ENCODE measurements around the gene RPS6KC1.

The RPS6KC1 gene

GRCh38 chr1:213065800-213066199 is 14.8 kb downstream of the RPS6KC1 start:
- no peak overlapping the region for H4K91ac ChIP-seq (ENCODE audit: low read depth, low read length)
- no peaks in the 10 kb centered on the region for H3K27me3 ChIP-seq (ENCODE audit: insufficient read depth, low read length)
- no peak overlapping the region for H3K14ac ChIP-seq (ENCODE audit: low read length)
- no peaks in the 10 kb centered on the region for H3K4me1 ChIP-seq (ENCODE audit: control insufficient read depth in 1 of 2, insufficient read depth in 2 of 2, low read length in 2 of 2)
- no peak overlapping the region for H3K4me3 ChIP-seq (ENCODE audit: low read depth, low read length)
- H3K79me2 ChIP-seq (ENCODE audit: control insufficient read depth, insufficient read depth, low read length, poor library complexity), result no peaks in the 10 kb centered on the region
- H2BK120ac ChIP-seq (ENCODE audit: insufficient read depth, low read length, poor library complexity), result no peak overlapping the region
- no peak overlapping the region for H4K12ac ChIP-seq (ENCODE audit: low read depth, low read length)
- H2BK5ac ChIP-seq (ENCODE audit: low read depth, low read length, poor library complexity), result no peak overlapping the region
- WGBS (ENCODE audit: extremely low coverage, insufficient coverage, insufficient read length), result no CpG with 5 or more reads among the region's 5 CpGs
- no peak for DNase-seq
- no peak overlapping the region for H3K23ac ChIP-seq (ENCODE audit: low read length)
- no peak overlapping the region for H3K18ac ChIP-seq (ENCODE audit: low read length)
- H2BK12ac ChIP-seq (ENCODE audit: low read length), result no peak overlapping the region
- H3K27ac ChIP-seq (ENCODE audit: low read depth, low read length), result no peak overlapping the region
- no peaks in the 10 kb centered on the region for H3K9me3 ChIP-seq (ENCODE audit: insufficient read depth, low read depth, low read length)
- no peak overlapping the region for H3K9ac ChIP-seq (ENCODE audit: low read length)
- H4K8ac ChIP-seq (ENCODE audit: low read depth, low read length), result no peak overlapping the region
- H2AFZ ChIP-seq (ENCODE audit: insufficient read depth, low read length, poor library complexity), result no peak overlapping the region
- peaks cover 0 to 2% of the 10 kb centered on the region in 2 experiments for H3K36me3 ChIP-seq (ENCODE audit: control insufficient read depth in 1 of 2, insufficient read depth in 2 of 2, low read length in 2 of 2)
- H2AK5ac ChIP-seq (ENCODE audit: low read length), result no peak overlapping the region
- H3K4ac ChIP-seq (ENCODE audit: low read depth, low read length), result no peak overlapping the region
- H3K79me1 ChIP-seq (ENCODE audit: low read length), result no peaks in the 10 kb centered on the region
- H3K4me2 ChIP-seq (ENCODE audit: low read length), result no peak overlapping the region

GRCh38 chr1:213066363-213066762 is 15.3 kb downstream of the RPS6KC1 start:
- no peaks in the 10 kb centered on the region for H3K27me3 ChIP-seq (ENCODE audit: insufficient read depth, low read length)
- no peak overlapping the region for H2BK5ac ChIP-seq (ENCODE audit: low read depth, low read length, poor library complexity)
- no peaks in the 10 kb centered on the region for H3K79me1 ChIP-seq (ENCODE audit: low read length)
- peaks cover 0 to 2% of the 10 kb centered on the region in 2 experiments for H3K36me3 ChIP-seq (ENCODE audit: control insufficient read depth in 1 of 2, insufficient read depth in 2 of 2, low read length in 2 of 2)
- no peak overlapping the region for H2BK12ac ChIP-seq (ENCODE audit: low read length)
- H3K9ac ChIP-seq (ENCODE audit: low read length), result no peak overlapping the region
- no peak overlapping the region for H2AK5ac ChIP-seq (ENCODE audit: low read length)
- no peak overlapping the region for H3K4me2 ChIP-seq (ENCODE audit: low read length)
- no CpG with 5 or more reads among the region's 2 CpGs for WGBS (ENCODE audit: extremely low coverage, insufficient coverage, insufficient read length)
- no peak overlapping the region for H3K4me3 ChIP-seq (ENCODE audit: low read depth, low read length)
- H3K23ac ChIP-seq (ENCODE audit: low read length), result no peak overlapping the region
- no peaks in the 10 kb centered on the region for H3K4me1 ChIP-seq (ENCODE audit: control insufficient read depth in 1 of 2, insufficient read depth in 2 of 2, low read length in 2 of 2)
- no peaks in the 10 kb centered on the region for H3K9me3 ChIP-seq (ENCODE audit: insufficient read depth, low read depth, low read length)
- no peak overlapping the region for H2BK120ac ChIP-seq (ENCODE audit: insufficient read depth, low read length, poor library complexity)
- H4K8ac ChIP-seq (ENCODE audit: low read depth, low read length), result no peak overlapping the region
- no peak overlapping the region for H3K4ac ChIP-seq (ENCODE audit: low read depth, low read length)
- no peak for DNase-seq
- H4K12ac ChIP-seq (ENCODE audit: low read depth, low read length), result no peak overlapping the region
- no peak overlapping the region for H3K14ac ChIP-seq (ENCODE audit: low read length)
- H3K18ac ChIP-seq (ENCODE audit: low read length), result no peak overlapping the region
- no peak overlapping the region for H4K91ac ChIP-seq (ENCODE audit: low read depth, low read length)
- no peak overlapping the region for H3K27ac ChIP-seq (ENCODE audit: low read depth, low read length)
- no peak overlapping the region for H2AFZ ChIP-seq (ENCODE audit: insufficient read depth, low read length, poor library complexity)
- no peaks in the 10 kb centered on the region for H3K79me2 ChIP-seq (ENCODE audit: control insufficient read depth, insufficient read depth, low read length, poor library complexity)

- no peak overlapping the region for H3K27ac ChIP-seq (ENCODE audit: low read depth, low read length)
- no peak overlapping the region for H2AFZ ChIP-seq (ENCODE audit: insufficient read depth, low read length, poor library complexity)
- no peak overlapping the region for H2BK5ac ChIP-seq (ENCODE audit: low read depth, low read length, poor library complexity)
- no peak overlapping the region for H3K18ac ChIP-seq (ENCODE audit: low read length)
- no peak overlapping the region for H3K4ac ChIP-seq (ENCODE audit: low read depth, low read length)
- peaks cover 0 to 2% of the 10 kb centered on the region in 2 experiments for H3K36me3 ChIP-seq (ENCODE audit: control insufficient read depth in 1 of 2, insufficient read depth in 2 of 2, low read length in 2 of 2)
- no peaks in the 10 kb centered on the region for H3K9me3 ChIP-seq (ENCODE audit: insufficient read depth, low read depth, low read length)
- no peaks in the 10 kb centered on the region for H3K79me1 ChIP-seq (ENCODE audit: low read length)
- DNase-seq, result no peak
- no peak overlapping the region for H2BK12ac ChIP-seq (ENCODE audit: low read length)
- no peak overlapping the region for H3K23ac ChIP-seq (ENCODE audit: low read length)
- H3K4me3 ChIP-seq (ENCODE audit: low read depth, low read length), result no peak overlapping the region
- no peak overlapping the region for H4K12ac ChIP-seq (ENCODE audit: low read depth, low read length)
- no peak overlapping the region for H3K9ac ChIP-seq (ENCODE audit: low read length)
- H4K8ac ChIP-seq (ENCODE audit: low read depth, low read length), result no peak overlapping the region
- H4K91ac ChIP-seq (ENCODE audit: low read depth, low read length), result no peak overlapping the region
- no peak overlapping the region for H3K14ac ChIP-seq (ENCODE audit: low read length)
- no peaks in the 10 kb centered on the region for H3K79me2 ChIP-seq (ENCODE audit: control insufficient read depth, insufficient read depth, low read length, poor library complexity)
- H2AK5ac ChIP-seq (ENCODE audit: low read length), result no peak overlapping the region
- H2BK120ac ChIP-seq (ENCODE audit: insufficient read depth, low read length, poor library complexity), result no peak overlapping the region
- no peaks in the 10 kb centered on the region for H3K27me3 ChIP-seq (ENCODE audit: insufficient read depth, low read length)
- no peak overlapping the region for H3K4me2 ChIP-seq (ENCODE audit: low read length)
- H3K4me1 ChIP-seq (ENCODE audit: control insufficient read depth in 1 of 2, insufficient read depth in 2 of 2, low read length in 2 of 2), result no peaks in the 10 kb centered on the region
- no CpG with 5 or more reads among the region's 1 CpG for WGBS (ENCODE audit: extremely low coverage, insufficient coverage, insufficient read length)
These were observed 16.3 kb downstream of the RPS6KC1 start for GRCh38 chr1:213067352-213067751.

GRCh38 chr1:213070406-213070805 is 19.4 kb downstream of the RPS6KC1 start:
- no peaks in the 10 kb centered on the region for H3K79me1 ChIP-seq (ENCODE audit: low read length)
- H3K36me3 ChIP-seq (ENCODE audit: control insufficient read depth in 1 of 2, insufficient read depth in 2 of 2, low read length in 2 of 2), result no peaks in the 10 kb centered on the region
- no peak overlapping the region for H3K4me3 ChIP-seq (ENCODE audit: low read depth, low read length)
- no peak overlapping the region for H3K4me2 ChIP-seq (ENCODE audit: low read length)
- no peak overlapping the region for H3K18ac ChIP-seq (ENCODE audit: low read length)
- H3K27me3 ChIP-seq (ENCODE audit: insufficient read depth, low read length), result no peaks in the 10 kb centered on the region
- no peak overlapping the region for H4K91ac ChIP-seq (ENCODE audit: low read depth, low read length)
- H3K4ac ChIP-seq (ENCODE audit: low read depth, low read length), result no peak overlapping the region
- no peak overlapping the region for H4K8ac ChIP-seq (ENCODE audit: low read depth, low read length)
- H4K12ac ChIP-seq (ENCODE audit: low read depth, low read length), result no peak overlapping the region
- H2BK12ac ChIP-seq (ENCODE audit: low read length), result no peak overlapping the region
- H3K9ac ChIP-seq (ENCODE audit: low read length), result no peak overlapping the region
- DNase-seq, result no peak
- no peaks in the 10 kb centered on the region for H3K4me1 ChIP-seq (ENCODE audit: control insufficient read depth in 1 of 2, insufficient read depth in 2 of 2, low read length in 2 of 2)
- no CpG with 5 or more reads among the region's 2 CpGs for WGBS (ENCODE audit: extremely low coverage, insufficient coverage, insufficient read length)
- H2BK5ac ChIP-seq (ENCODE audit: low read depth, low read length, poor library complexity), result no peak overlapping the region
- no peaks in the 10 kb centered on the region for H3K9me3 ChIP-seq (ENCODE audit: insufficient read depth, low read depth, low read length)
- H2AFZ ChIP-seq (ENCODE audit: insufficient read depth, low read length, poor library complexity), result no peak overlapping the region
- no peak overlapping the region for H3K27ac ChIP-seq (ENCODE audit: low read depth, low read length)
- no peak overlapping the region for H3K14ac ChIP-seq (ENCODE audit: low read length)
- no peaks in the 10 kb centered on the region for H3K79me2 ChIP-seq (ENCODE audit: control insufficient read depth, insufficient read depth, low read length, poor library complexity)
- no peak overlapping the region for H2BK120ac ChIP-seq (ENCODE audit: insufficient read depth, low read length, poor library complexity)
- no peak overlapping the region for H3K23ac ChIP-seq (ENCODE audit: low read length)
- H2AK5ac ChIP-seq (ENCODE audit: low read length), result no peak overlapping the region

Data from trophoblast cell (in vitro differentiated cells and primary cell).